Esophagus muscularis mucosa (tissue), 4 donors: ENCODE results near the gene NME3. TPM values are rescaled to one million over a fixed set of nuclear protein-coding genes. Genes with fewer than 3 reads are reported as not detected.

Source experiments
- DNase-seq: peaks from one replicate; pipeline ENCODE4 v3.0.0-alpha.2; 2017; ENCODE audit errors: extremely low spot score
- H3K27ac ChIP-seq, 4 donors: fragments of 200-600 bp; sonication (generic); replicated peaks in 1 of 4; 1 replicate in 3 of 4; 2 replicates in 1 of 4; pipeline ENCODE4 v1.5.1; 2016 to 2019; ENCODE audit warnings: mild to moderate bottlenecking in 1 of 4
- H3K27me3 ChIP-seq, 4 donors: fragments of 200-600 bp; sonication (generic); one replicate each; pipeline versions ENCODE4 v1.5.1 to v1.6.0; 2016 to 2019
- H3K36me3 ChIP-seq, 4 donors: fragments of 200-600 bp; sonication (generic); one replicate each; pipeline ENCODE4 v1.5.1; 2016 to 2019
- H3K4me1 ChIP-seq, 4 donors: fragments of 200-600 bp; sonication (generic); one replicate each; pipeline ENCODE4 v1.5.1; 2016 to 2019
- H3K4me3 ChIP-seq, 4 donors: fragments of 200-600 bp; sonication (generic); 1 replicate in 2 of 4; 2 replicates in 2 of 4; pipeline ENCODE4 v1.5.1; 2016 to 2019; ENCODE audit warnings: mild to moderate bottlenecking in 4 of 4, moderate library complexity in 1 of 4
- H3K9me3 ChIP-seq, 4 donors: fragments of 200-600 bp; sonication (generic); 1 replicate in 3 of 4; 2 replicates in 1 of 4; pipeline ENCODE4 v1.5.1; 2016 to 2019
- EP300 ChIP-seq: sonication (generic); formaldehyde crosslinking; IDR thresholded peaks from one replicate; pipeline ENCODE4 v1.6.1; 2017; ENCODE audit warnings: antibody characterized with exemption
- POLR2A ChIP-seq: fragments of 450-650 bp; IDR thresholded peaks from one replicate; pipeline ENCODE4 v1.6.1; 2017; ENCODE audit warnings: antibody characterized with exemption, moderate library complexity, mild to moderate bottlenecking, low read depth
- POLR2AphosphoS5 ChIP-seq, 2 donors: sonication (generic); formaldehyde crosslinking; IDR thresholded peaks; one replicate each; pipeline ENCODE4 v1.6.1; 2017; ENCODE audit warnings: antibody characterized with exemption in 2 of 2
- WGBS: methylation state at CpG from one replicate; pipeline ENCODE4 v1.1.5; 2018; 5-methylcytosine and 5-hydroxymethylcytosine counted together
- intact Hi-C: fragments of 100-400 bp; cut with DNase I; formaldehyde crosslinking; loops from one replicate; pipeline ENCODE4 v1.15.1; 2023
- total RNA-seq, 4 donors: library from RNA; depleted of rRNA; stranded (reverse); fragments of >200 nt; gene quantifications; one replicate each; pipeline versions ENCODE4 v1.1.0 to v1.2.1, GENCODE V29; 2016
- TF ChIP-seq, protein P1 (sequence below), 3 experiments: fragments of 200-600 bp in 2 of 3; fragments of 450-650 bp in 1 of 3; sonication (generic) in 2 of 3; IDR thresholded peaks; one replicate each; pipeline ENCODE4 v1.5.1; 2017 to 2019; ENCODE audit warnings: antibody characterized with exemption in 3 of 3, mild to moderate bottlenecking in 2 of 3, moderate library complexity in 1 of 3

Gene NME3
- total RNA-seq, 4 donors from 2014 or later: 64.8 to 101 (median 83.7) TPM

DNA sequence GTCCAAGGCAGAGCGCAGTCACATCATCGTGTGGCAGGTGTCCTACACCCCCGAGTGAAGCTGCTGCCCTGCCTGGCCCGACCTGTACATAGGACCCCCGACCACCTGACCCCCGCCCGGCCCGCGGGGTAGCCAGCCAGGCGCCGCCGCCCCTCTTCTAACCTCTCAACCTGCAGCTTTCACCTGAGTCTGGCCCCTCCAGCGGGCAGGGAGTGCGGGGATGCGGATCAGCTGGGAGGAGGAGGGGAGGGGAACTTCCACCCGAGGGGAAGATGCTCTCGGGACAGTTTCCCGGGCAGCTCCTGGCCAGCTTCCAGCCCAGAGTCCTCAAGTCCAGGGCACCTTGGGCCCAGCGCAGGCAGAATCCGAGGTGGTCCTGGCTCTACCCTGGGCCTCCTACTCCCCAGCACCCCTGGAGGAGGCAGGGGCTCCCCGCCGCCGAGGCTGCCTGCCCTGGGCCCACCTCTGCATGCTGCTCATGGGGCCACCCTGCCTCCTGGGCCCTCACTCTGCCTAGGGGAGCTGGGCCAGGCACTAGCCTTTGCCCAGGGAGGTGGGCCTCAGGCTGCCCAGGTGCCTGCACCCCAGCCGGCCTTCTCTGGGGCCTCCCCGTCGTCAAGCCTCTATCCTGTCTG is 2.5 kb downstream of the NME3 start:
- TF ChIP-seq POLR2A: no peak
- no peak for TF ChIP-seq POLR2AphosphoS5 (IDR thresholded peaks at IDR 0.05)
- TF ChIP-seq, protein P1, sequence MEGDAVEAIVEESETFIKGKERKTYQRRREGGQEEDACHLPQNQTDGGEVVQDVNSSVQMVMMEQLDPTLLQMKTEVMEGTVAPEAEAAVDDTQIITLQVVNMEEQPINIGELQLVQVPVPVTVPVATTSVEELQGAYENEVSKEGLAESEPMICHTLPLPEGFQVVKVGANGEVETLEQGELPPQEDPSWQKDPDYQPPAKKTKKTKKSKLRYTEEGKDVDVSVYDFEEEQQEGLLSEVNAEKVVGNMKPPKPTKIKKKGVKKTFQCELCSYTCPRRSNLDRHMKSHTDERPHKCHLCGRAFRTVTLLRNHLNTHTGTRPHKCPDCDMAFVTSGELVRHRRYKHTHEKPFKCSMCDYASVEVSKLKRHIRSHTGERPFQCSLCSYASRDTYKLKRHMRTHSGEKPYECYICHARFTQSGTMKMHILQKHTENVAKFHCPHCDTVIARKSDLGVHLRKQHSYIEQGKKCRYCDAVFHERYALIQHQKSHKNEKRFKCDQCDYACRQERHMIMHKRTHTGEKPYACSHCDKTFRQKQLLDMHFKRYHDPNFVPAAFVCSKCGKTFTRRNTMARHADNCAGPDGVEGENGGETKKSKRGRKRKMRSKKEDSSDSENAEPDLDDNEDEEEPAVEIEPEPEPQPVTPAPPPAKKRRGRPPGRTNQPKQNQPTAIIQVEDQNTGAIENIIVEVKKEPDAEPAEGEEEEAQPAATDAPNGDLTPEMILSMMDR (IDR thresholded peaks at IDR 0.05): no peak
- no peak for TF ChIP-seq EP300
- H3K9me3 ChIP-seq: no peaks in the 10 kb centered on the region
- H3K27ac ChIP-seq: peak overlapping the region; percentile 87 to 95 (median 90)
- H3K36me3 ChIP-seq: peaks cover 38 to 61% (median 60%) of the 10 kb centered on the region in 4 donors
- no peak for DNase-seq
- 78% methylated on average over 25 of the region's 26 CpGs for WGBS
- no peak overlapping the region for H3K4me3 ChIP-seq
- no peaks in the 10 kb centered on the region for H3K27me3 ChIP-seq
- H3K4me1 ChIP-seq: peaks cover 23 to 47% (median 42%) of the 10 kb centered on the region in 4 donors
- intact Hi-C loops: no loop called here

DNA sequence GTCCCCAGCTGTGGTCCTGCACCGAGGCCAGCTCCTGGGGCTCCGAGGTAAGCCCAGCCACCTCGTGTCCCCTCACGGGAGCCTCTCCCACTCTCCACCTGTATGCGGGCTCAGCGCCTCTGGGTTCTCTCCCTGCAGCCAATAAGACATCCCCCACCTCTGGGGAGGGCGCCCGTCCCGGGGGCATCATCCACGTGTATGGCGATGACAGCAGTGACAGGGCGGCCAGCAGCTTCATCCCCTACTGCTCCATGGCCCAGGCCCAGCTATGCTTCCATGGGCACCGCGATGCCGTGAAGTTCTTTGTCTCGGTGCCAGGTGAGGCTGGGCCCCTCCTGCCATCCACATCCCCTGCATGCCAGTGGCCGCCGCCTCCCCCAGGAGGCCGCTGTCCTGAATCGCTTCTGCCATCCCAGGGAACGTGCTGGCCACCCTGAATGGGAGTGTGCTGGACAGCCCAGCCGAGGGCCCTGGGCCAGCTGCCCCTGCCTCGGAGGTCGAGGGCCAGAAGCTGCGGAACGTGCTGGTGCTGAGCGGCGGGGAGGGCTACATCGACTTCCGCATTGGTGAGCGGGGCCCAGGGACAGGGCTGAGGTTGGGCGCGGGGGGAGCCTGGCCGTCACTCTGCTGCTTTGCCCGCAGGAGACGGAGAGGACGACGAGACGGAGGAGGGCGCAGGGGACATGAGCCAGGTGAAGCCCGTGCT is 3.1 kb downstream of the NME3 start:
- no peak overlapping the region for H3K4me3 ChIP-seq
- H3K27ac ChIP-seq: peak overlapping the region in 1 of 4 donors; percentile 91
- peaks cover 38 to 68% (median 67%) of the 10 kb centered on the region in 4 donors for H3K36me3 ChIP-seq
- H3K4me1 ChIP-seq: peaks cover 21 to 45% (median 40%) of the 10 kb centered on the region in 4 donors
- no peak for DNase-seq
- no peaks in the 10 kb centered on the region for H3K27me3 ChIP-seq
- TF ChIP-seq, protein P1 (IDR thresholded peaks at IDR 0.05): no peak
- TF ChIP-seq POLR2A: no peak
- TF ChIP-seq POLR2AphosphoS5 (IDR thresholded peaks at IDR 0.05): no peak
- no peak for TF ChIP-seq EP300
- 88% methylated on average over 32 of the region's 41 CpGs for WGBS
- no peaks in the 10 kb centered on the region for H3K9me3 ChIP-seq
- intact Hi-C loops: no loop called here

DNA sequence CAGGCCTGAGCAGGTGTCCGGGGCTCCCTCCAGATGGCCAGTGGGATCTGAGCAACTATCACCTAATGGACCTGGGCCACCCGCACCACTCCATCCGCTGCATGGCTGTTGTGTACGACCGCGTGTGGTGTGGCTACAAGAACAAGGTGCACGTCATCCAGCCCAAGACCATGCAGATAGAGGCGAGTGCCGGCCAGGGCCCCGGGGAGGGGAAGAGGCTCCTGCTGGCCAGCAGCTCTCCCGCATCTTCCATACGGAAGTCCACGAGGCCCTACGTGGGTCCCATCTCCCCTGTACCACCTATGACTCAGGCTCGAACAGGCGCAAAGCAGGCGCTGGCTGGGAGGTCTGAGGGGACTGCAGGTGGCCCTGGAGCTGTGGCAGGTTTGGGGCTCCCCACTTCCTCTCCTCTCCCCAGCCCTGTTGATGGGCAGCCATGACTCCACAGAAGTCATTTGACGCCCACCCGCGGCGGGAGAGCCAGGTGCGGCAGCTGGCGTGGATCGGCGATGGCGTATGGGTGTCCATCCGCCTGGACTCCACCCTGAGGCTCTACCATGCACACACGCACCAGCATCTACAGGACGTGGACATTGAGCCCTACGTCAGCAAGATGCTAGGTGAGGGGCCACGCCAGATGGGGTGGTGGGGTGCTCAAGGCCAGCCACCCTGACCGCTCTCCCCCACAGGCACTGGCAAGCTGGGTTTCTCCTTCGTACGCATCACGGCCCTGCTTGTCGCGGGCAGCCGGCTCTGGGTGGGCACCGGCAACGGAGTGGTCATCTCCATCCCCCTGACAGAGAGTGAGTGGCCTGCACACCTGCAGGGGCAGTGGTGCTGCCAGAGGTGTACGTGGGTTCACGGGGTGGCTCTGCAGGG is 4.0 kb downstream of the NME3 start:
- no peak overlapping the region for H3K27ac ChIP-seq
- intact Hi-C loops: no loop called here
- no peak overlapping the region for H3K4me3 ChIP-seq
- DNase-seq: no peak
- H3K36me3 ChIP-seq: peaks cover 44 to 76% (median 75%) of the 10 kb centered on the region in 4 donors
- 91% methylated on average over 31 of the region's 42 CpGs for WGBS
- no peaks in the 10 kb centered on the region for H3K9me3 ChIP-seq
- H3K4me1 ChIP-seq: peaks cover 20 to 45% (median 39%) of the 10 kb centered on the region in 4 donors
- TF ChIP-seq EP300 (no peak), POLR2A (no peak), POLR2AphosphoS5 (IDR thresholded peaks at IDR 0.05) (no peak)
- TF ChIP-seq, protein P1 (IDR thresholded peaks at IDR 0.05): no peak
- no peaks in the 10 kb centered on the region for H3K27me3 ChIP-seq

DNA sequence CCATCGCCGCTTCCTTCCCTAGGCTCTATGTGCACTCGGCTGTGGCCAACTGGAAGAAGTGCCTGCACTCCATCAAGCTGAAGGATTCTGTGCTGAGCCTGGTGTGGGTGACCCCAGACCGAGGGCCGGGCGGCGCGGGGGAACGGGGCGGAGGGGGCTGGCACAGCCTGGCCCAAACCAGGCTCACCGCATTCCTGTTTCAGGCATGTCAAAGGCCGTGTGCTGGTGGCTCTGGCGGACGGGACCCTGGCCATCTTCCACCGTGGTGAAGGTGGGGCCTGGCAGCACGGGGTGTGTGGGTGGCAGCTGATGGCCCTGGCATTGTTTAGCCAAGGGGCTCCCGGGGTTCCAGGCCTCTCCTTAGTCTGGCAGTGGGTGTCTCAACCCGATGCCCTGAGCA is 4.6 kb downstream of the NME3 start:
- peaks cover 13 to 38% (median 33%) of the 10 kb centered on the region in 4 donors for H3K4me1 ChIP-seq
- H3K27me3 ChIP-seq: no peaks in the 10 kb centered on the region
- 95% methylated on average over 14 of the region's 18 CpGs for WGBS
- intact Hi-C loops: no loop called here
- no peaks in the 10 kb centered on the region for H3K9me3 ChIP-seq
- H3K27ac ChIP-seq: no peak overlapping the region
- no peak overlapping the region for H3K4me3 ChIP-seq
- TF ChIP-seq POLR2A (no peak), EP300 (no peak), POLR2AphosphoS5 (IDR thresholded peaks at IDR 0.05) (no peak)
- TF ChIP-seq, protein P1 (IDR thresholded peaks at IDR 0.05): no peak
- no peak for DNase-seq
- H3K36me3 ChIP-seq: peaks cover 50 to 83% (median 82%) of the 10 kb centered on the region in 4 donors
